Measurements from ENCODE around the gene KRTAP5-10.
"Not testable (repeated sequence)": the region's sequence is repeated elsewhere in the genome, so short reads cannot be mapped to it uniquely, and the experiment has no call there.

Gene KRTAP5-10

GRCh38 chr11:71604798-71605488, 39.6 kb downstream of the KRTAP5-10 start:
- not testable (repeated sequence) for H4K20me1 ChIP-seq (ENCODE audit: insufficient read depth, low read length, poor library complexity, severe bottlenecking); H3K4me1 ChIP-seq (ENCODE audit: insufficient read depth, low read length, poor library complexity, severe bottlenecking); H3F3A ChIP-seq (ENCODE audit: low read depth); H3K9ac ChIP-seq (ENCODE audit: low read depth, low read length, poor library complexity, severe bottlenecking); H3K27me3 ChIP-seq (ENCODE audit: insufficient read depth, low read length, poor library complexity, severe bottlenecking); H3K4me2 ChIP-seq (ENCODE audit: low read depth, low read length, poor library complexity, severe bottlenecking); H3K36me3 ChIP-seq (ENCODE audit: insufficient read depth, low read length); H3K79me2 ChIP-seq (ENCODE audit: insufficient read depth, low read length); H3K9me2 ChIP-seq (replicated peaks; ENCODE audit: low read depth, low read length); H3K9me3 ChIP-seq (ENCODE audit: insufficient read depth, low read depth, low read length); H2AFZ ChIP-seq (ENCODE audit: low read length); H3K4me3 ChIP-seq (ENCODE audit: low read length, poor library complexity, severe bottlenecking)
- peak; percentile 25; the same call in 1 of the 2 replicates for TF ChIP-seq CTCF (conservative IDR thresholded peaks at IDR 0.05; ENCODE audit: low read length)

- H3K4me2 ChIP-seq (ENCODE audit: low read depth, low read length, poor library complexity, severe bottlenecking); H3F3A ChIP-seq (ENCODE audit: low read depth); H3K79me2 ChIP-seq (ENCODE audit: insufficient read depth, low read length); H3K27me3 ChIP-seq (ENCODE audit: insufficient read depth, low read length, poor library complexity, severe bottlenecking); H3K36me3 ChIP-seq (ENCODE audit: insufficient read depth, low read length); H3K9ac ChIP-seq (ENCODE audit: low read depth, low read length, poor library complexity, severe bottlenecking); H3K4me3 ChIP-seq (ENCODE audit: low read length, poor library complexity, severe bottlenecking); H2AFZ ChIP-seq (ENCODE audit: low read length); H3K9me2 ChIP-seq (replicated peaks; ENCODE audit: low read depth, low read length); H3K9me3 ChIP-seq (ENCODE audit: insufficient read depth, low read depth, low read length); H4K20me1 ChIP-seq (ENCODE audit: insufficient read depth, low read length, poor library complexity, severe bottlenecking); H3K4me1 ChIP-seq (ENCODE audit: insufficient read depth, low read length, poor library complexity, severe bottlenecking): not testable (repeated sequence)
These were observed 41.6 kb downstream of the KRTAP5-10 start for GRCh38 chr11:71606853-71607519.

GRCh38 chr11:71607520-71608216, 42.3 kb downstream of the KRTAP5-10 start:
- H3K4me3 ChIP-seq (ENCODE audit: low read length, poor library complexity, severe bottlenecking); H3K79me2 ChIP-seq (ENCODE audit: insufficient read depth, low read length); H3K4me1 ChIP-seq (ENCODE audit: insufficient read depth, low read length, poor library complexity, severe bottlenecking); H3K36me3 ChIP-seq (ENCODE audit: insufficient read depth, low read length); H3K4me2 ChIP-seq (ENCODE audit: low read depth, low read length, poor library complexity, severe bottlenecking); H4K20me1 ChIP-seq (ENCODE audit: insufficient read depth, low read length, poor library complexity, severe bottlenecking); H2AFZ ChIP-seq (ENCODE audit: low read length); H3F3A ChIP-seq (ENCODE audit: low read depth); H3K9ac ChIP-seq (ENCODE audit: low read depth, low read length, poor library complexity, severe bottlenecking); H3K9me2 ChIP-seq (replicated peaks; ENCODE audit: low read depth, low read length); H3K9me3 ChIP-seq (ENCODE audit: insufficient read depth, low read depth, low read length); H3K27me3 ChIP-seq (ENCODE audit: insufficient read depth, low read length, poor library complexity, severe bottlenecking): not testable (repeated sequence)

GRCh38 chr11:71608272-71608671, 42.9 kb downstream of the KRTAP5-10 start:
- not testable (repeated sequence) for H3F3A ChIP-seq (ENCODE audit: low read depth); H3K4me2 ChIP-seq (ENCODE audit: low read depth, low read length, poor library complexity, severe bottlenecking); H4K20me1 ChIP-seq (ENCODE audit: insufficient read depth, low read length, poor library complexity, severe bottlenecking); H3K9me3 ChIP-seq (ENCODE audit: insufficient read depth, low read depth, low read length); H3K79me2 ChIP-seq (ENCODE audit: insufficient read depth, low read length); H3K36me3 ChIP-seq (ENCODE audit: insufficient read depth, low read length); H3K9me2 ChIP-seq (replicated peaks; ENCODE audit: low read depth, low read length); H3K4me1 ChIP-seq (ENCODE audit: insufficient read depth, low read length, poor library complexity, severe bottlenecking); H3K4me3 ChIP-seq (ENCODE audit: low read length, poor library complexity, severe bottlenecking); H2AFZ ChIP-seq (ENCODE audit: low read length); H3K27me3 ChIP-seq (ENCODE audit: insufficient read depth, low read length, poor library complexity, severe bottlenecking); H3K9ac ChIP-seq (ENCODE audit: low read depth, low read length, poor library complexity, severe bottlenecking)

GRCh38 chr11:71611218-71611910, 46.0 kb downstream of the KRTAP5-10 start:
- H2AFZ ChIP-seq (ENCODE audit: low read length) = not testable (repeated sequence)

GRCh38 chr11:71613931-71614330, 48.6 kb downstream of the KRTAP5-10 start:
- not testable (repeated sequence) for H3K36me3 ChIP-seq (ENCODE audit: insufficient read depth, low read length); H3K79me2 ChIP-seq (ENCODE audit: insufficient read depth, low read length); H3K4me2 ChIP-seq (ENCODE audit: low read depth, low read length, poor library complexity, severe bottlenecking); H4K20me1 ChIP-seq (ENCODE audit: insufficient read depth, low read length, poor library complexity, severe bottlenecking); H3K9me3 ChIP-seq (ENCODE audit: insufficient read depth, low read depth, low read length); H2AFZ ChIP-seq (ENCODE audit: low read length); H3K9ac ChIP-seq (ENCODE audit: low read depth, low read length, poor library complexity, severe bottlenecking); H3K27me3 ChIP-seq (ENCODE audit: insufficient read depth, low read length, poor library complexity, severe bottlenecking); H3F3A ChIP-seq (ENCODE audit: low read depth); H3K4me1 ChIP-seq (ENCODE audit: insufficient read depth, low read length, poor library complexity, severe bottlenecking); H3K9me2 ChIP-seq (replicated peaks; ENCODE audit: low read depth, low read length); H3K4me3 ChIP-seq (ENCODE audit: low read length, poor library complexity, severe bottlenecking)

More at GRCh38 chr11:71611218-71611910, 46.0 kb downstream of the KRTAP5-10 start:
- H3K4me2 ChIP-seq (ENCODE audit: low read depth, low read length, poor library complexity, severe bottlenecking); H3K9me2 ChIP-seq (replicated peaks; ENCODE audit: low read depth, low read length); H3K79me2 ChIP-seq (ENCODE audit: insufficient read depth, low read length); H3K9me3 ChIP-seq (ENCODE audit: insufficient read depth, low read depth, low read length); H3K4me1 ChIP-seq (ENCODE audit: insufficient read depth, low read length, poor library complexity, severe bottlenecking); H3K4me3 ChIP-seq (ENCODE audit: low read length, poor library complexity, severe bottlenecking); H3F3A ChIP-seq (ENCODE audit: low read depth); H3K36me3 ChIP-seq (ENCODE audit: insufficient read depth, low read length); H3K27me3 ChIP-seq (ENCODE audit: insufficient read depth, low read length, poor library complexity, severe bottlenecking); H4K20me1 ChIP-seq (ENCODE audit: insufficient read depth, low read length, poor library complexity, severe bottlenecking); H3K9ac ChIP-seq (ENCODE audit: low read depth, low read length, poor library complexity, severe bottlenecking): not testable (repeated sequence)

All from Loucy (cell line).